ENCODE measurements around the gene MCIDAS. TPM values are rescaled to one million over a fixed set of nuclear protein-coding genes. Genes with fewer than 3 reads are reported as not detected.
A peak's percentile ranks its signal among the peaks of the same experiment; 100 is the strongest.

MCIDAS gene
- total RNA-seq, 4 donors from 2014 or later, result 0.71 to 2.7 (median 2.5) TPM

- Histone ChIP-seq H3K27me3 (no peaks in the 10 kb centered on the region), H3K36me3 (no peaks in the 10 kb centered on the region), H3K27ac (peak overlapping the region; percentile 78 to 91 (median 84)), H3K4me3 (replicated peaks in 1 of 3) (peak overlapping the region; percentile 19 to 89 (median 75)), H3K4me1 (peaks cover 24 to 33% of the 10 kb centered on the region in 2 donors), H3K9me3 (no peaks in the 10 kb centered on the region)
- peak; percentile 56 to 68 for DNase-seq
- 1 to 2% methylated on average over 42 to 45 of the region's 45 CpGs for WGBS, 2 donors
- intact Hi-C loops (cut with DNase I), result loop anchor here (5.0 kb wide), 1 partner anchor 55 kb away; no protein-coding TSS in a partner anchor
- TF ChIP-seq CTCF (IDR thresholded peaks at IDR 0.05), result no peak
- peak in 1 of 2 donors; percentile 59 for TF ChIP-seq POLR2A (IDR thresholded peaks at IDR 0.05)
Observed at GRCh38 chr5:55232271-55232984, 5.3 kb upstream of the MCIDAS start.

- no peaks in the 10 kb centered on the region for H3K27me3 ChIP-seq
- peak overlapping the region in 2 of 3 donors; percentile 78 to 91 for H3K27ac ChIP-seq
- peak overlapping the region; percentile 19 to 89 (median 75) for H3K4me3 ChIP-seq (replicated peaks in 1 of 3)
- 3 to 6% methylated on average over 11 of the region's 11 CpGs for WGBS, 2 donors
- DNase-seq, result no peak
- intact Hi-C loops (cut with DNase I), result loop anchor here (5.0 kb wide), 1 partner anchor 55 kb away; no protein-coding TSS in a partner anchor
- no peaks in the 10 kb centered on the region for H3K36me3 ChIP-seq
- H3K4me1 ChIP-seq, result peaks cover 25 to 33% of the 10 kb centered on the region in 2 donors
- TF ChIP-seq POLR2A (IDR thresholded peaks at IDR 0.05) (no peak), CTCF (IDR thresholded peaks at IDR 0.05) (no peak)
- H3K9me3 ChIP-seq, result no peaks in the 10 kb centered on the region
Observed at GRCh38 chr5:55231919-55232270, 4.8 kb upstream of the MCIDAS start.

GRCh38 chr5:55231029-55231918, 4.2 kb upstream of the MCIDAS start:
- Histone ChIP-seq H3K4me1 (peaks cover 26 to 38% of the 10 kb centered on the region in 2 donors), H3K36me3 (no peaks in the 10 kb centered on the region), H3K27me3 (no peaks in the 10 kb centered on the region), H3K4me3 (replicated peaks in 1 of 3) (peak overlapping the region in 1 of 3 donors; percentile 75), H3K9me3 (no peaks in the 10 kb centered on the region), H3K27ac (peak overlapping the region in 1 of 3 donors; percentile 78)
- TF ChIP-seq CTCF (IDR thresholded peaks at IDR 0.05) (no peak), POLR2A (IDR thresholded peaks at IDR 0.05) (no peak)
- intact Hi-C loops (cut with DNase I), result loop anchor here (5.0 kb wide), 1 partner anchor 54 kb away; no protein-coding TSS in a partner anchor
- 23 to 24% methylated on average over 29 to 40 of the region's 48 CpGs for WGBS, 2 donors
- DNase-seq, result peak; percentile 31 to 40

GRCh38 chr5:55230086-55230629, 3.0 kb upstream of the MCIDAS start:
- H3K27ac ChIP-seq, result no peak overlapping the region
- 74 to 76% methylated on average over 8 of the region's 8 CpGs for WGBS, 2 donors
- no peaks in the 10 kb centered on the region for H3K36me3 ChIP-seq
- DNase-seq, result no peak
- no peak for TF ChIP-seq POLR2A (IDR thresholded peaks at IDR 0.05)
- TF ChIP-seq CTCF (IDR thresholded peaks at IDR 0.05), result no peak
- H3K9me3 ChIP-seq, result no peaks in the 10 kb centered on the region
- H3K4me1 ChIP-seq, result peaks cover 28 to 43% of the 10 kb centered on the region in 2 donors
- no peak overlapping the region for H3K4me3 ChIP-seq (replicated peaks in 1 of 3)
- intact Hi-C loops (cut with DNase I), result loop anchor here (5.0 kb wide), 1 partner anchor 53 kb away; no protein-coding TSS in a partner anchor
- no peaks in the 10 kb centered on the region for H3K27me3 ChIP-seq
